Mucosa of rectum (tissue), 2 donors: ENCODE data around the gene GANAB.

ENCODE experiments used
- H3K27ac ChIP-seq, 2 donors: one replicate each; pipeline ENCODE4 v1.7.0; 2013; ENCODE audit warnings: inconsistent platforms in 2 of 2, low read depth in 2 of 2, low read length in 2 of 2
- H3K27me3 ChIP-seq, 2 donors: one replicate each; pipeline ENCODE4 v1.7.0; 2013; ENCODE audit warnings: low read length in 2 of 2; ENCODE audit not compliant: control insufficient read depth in 2 of 2, insufficient read depth in 2 of 2
- H3K36me3 ChIP-seq, 2 donors: one replicate each; pipeline ENCODE4 v1.7.0; 2013; ENCODE audit warnings: low read length in 2 of 2; ENCODE audit not compliant: control insufficient read depth in 2 of 2, insufficient read depth in 2 of 2
- H3K4me1 ChIP-seq, 2 donors: one replicate each; pipeline ENCODE4 v1.7.0; 2013; ENCODE audit warnings: low read length in 2 of 2, mild to moderate bottlenecking in 1 of 2; ENCODE audit not compliant: control insufficient read depth in 2 of 2, insufficient read depth in 2 of 2
- H3K4me3 ChIP-seq, 2 donors: one replicate each; pipeline ENCODE4 v1.7.0; 2013; ENCODE audit warnings: low read length in 2 of 2
- H3K9ac ChIP-seq, 2 donors: one replicate each; pipeline ENCODE4 v1.7.0; 2013; ENCODE audit warnings: low read length in 2 of 2, low read depth in 1 of 2, mild to moderate bottlenecking in 1 of 2
- H3K9me3 ChIP-seq, 2 donors: one replicate each; pipeline ENCODE4 v1.7.0; 2013; ENCODE audit warnings: low read length in 2 of 2; ENCODE audit not compliant: control insufficient read depth in 2 of 2
- donor health status: healthy.
- donor health status: Normal muscosa, but diverticular disease.

GANAB gene

GRCh38 chr11:62612366-62613290 is 33.8 kb downstream of the GANAB start, which contains the start of the genes EML3 and ROM1:
Gene EML3, minus strand, starts transcription at chr11:62612775. Its CDS starts 318 bp downstream, at chr11:62612457.
Gene ROM1, plus strand, starts transcription at chr11:62613257. Its CDS starts 25 bp downstream, at chr11:62613282.
- H3K4me1 ChIP-seq, result peaks cover 12 to 13% of the 10 kb centered on the region in 2 donors
- H3K27ac ChIP-seq, result peak within 1 kb of the TSS; percentile 82 to 84
- H3K27me3 ChIP-seq, result no peaks in the 10 kb centered on the region
- H3K9ac ChIP-seq, result peak within 1 kb of the TSS; percentile 79 to 81
- H3K9me3 ChIP-seq, result no peaks in the 10 kb centered on the region
- H3K4me3 ChIP-seq, result peak within 1 kb of the TSS; percentile 85 to 90
- H3K36me3 ChIP-seq, result peaks cover 10 to 16% of the 10 kb centered on the region in 2 donors

- Histone ChIP-seq H3K27ac (peak overlapping the region; percentile 82 to 84), H3K36me3 (peaks cover 10 to 13% of the 10 kb centered on the region in 2 donors), H3K4me1 (peaks cover 12 to 13% of the 10 kb centered on the region in 2 donors)
Measured at GRCh38 chr11:62611705-62612365, 34.6 kb downstream of the GANAB start.

DNA sequence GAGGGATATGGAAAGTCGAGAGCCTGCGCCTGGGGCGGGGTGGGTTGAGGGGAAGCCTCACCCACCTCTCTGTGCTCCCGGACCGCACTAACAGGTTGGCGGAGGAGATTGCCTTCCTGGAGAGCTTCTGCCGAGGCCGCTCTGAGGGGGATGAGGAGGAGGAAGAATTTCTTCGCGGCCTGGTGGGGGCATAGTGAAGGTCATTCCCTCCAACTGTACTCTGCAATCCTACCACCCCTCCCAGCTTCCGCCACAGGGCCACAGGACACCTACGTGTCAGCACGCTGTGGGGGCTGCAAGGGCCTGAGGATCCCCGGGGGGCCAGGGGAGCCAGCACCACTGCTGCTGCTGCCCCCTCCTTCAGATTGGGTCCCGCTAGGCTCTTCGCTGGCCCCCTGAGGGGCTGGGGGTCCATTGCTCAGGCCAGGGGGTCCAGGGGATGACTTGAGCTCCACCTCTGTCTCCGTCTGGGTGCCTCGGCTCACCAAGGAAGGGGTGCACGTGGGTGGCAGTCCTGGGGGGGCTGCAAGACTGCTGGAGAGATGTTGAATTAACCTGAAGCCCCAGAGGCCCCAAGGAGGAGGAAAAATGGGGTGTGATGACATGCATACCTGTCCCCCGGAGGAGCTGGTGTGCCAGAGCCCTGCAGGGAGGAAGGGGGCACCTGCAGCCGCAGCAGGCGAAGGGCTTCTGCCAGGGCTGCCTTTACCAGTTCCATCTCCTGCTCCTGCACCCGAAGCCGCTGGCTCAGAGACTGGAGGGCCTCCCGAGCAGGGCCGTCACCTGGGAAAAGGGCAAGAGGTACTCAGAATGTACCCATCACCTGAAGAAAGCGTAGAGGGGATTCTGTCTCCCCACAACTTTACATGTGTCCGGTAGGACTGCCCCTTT is 35.4 kb downstream of the GANAB start:
- Histone ChIP-seq H3K4me3 (peak overlapping the region; percentile 85 to 90), H3K27me3 (no peaks in the 10 kb centered on the region), H3K9me3 (no peaks in the 10 kb centered on the region), H3K4me1 (peaks cover 12 to 13% of the 10 kb centered on the region in 2 donors), H3K27ac (peak overlapping the region; percentile 82 to 84), H3K36me3 (peaks cover 10 to 13% of the 10 kb centered on the region in 2 donors), H3K9ac (peak overlapping the region; percentile 38 to 79)

More at GRCh38 chr11:62611705-62612365, 34.6 kb downstream of the GANAB start:
- no peaks in the 10 kb centered on the region for H3K9me3 ChIP-seq
- H3K27me3 ChIP-seq, result no peaks in the 10 kb centered on the region
- H3K4me3 ChIP-seq, result peak overlapping the region; percentile 85 to 90
- H3K9ac ChIP-seq, result peak overlapping the region; percentile 79 to 81

DNA sequence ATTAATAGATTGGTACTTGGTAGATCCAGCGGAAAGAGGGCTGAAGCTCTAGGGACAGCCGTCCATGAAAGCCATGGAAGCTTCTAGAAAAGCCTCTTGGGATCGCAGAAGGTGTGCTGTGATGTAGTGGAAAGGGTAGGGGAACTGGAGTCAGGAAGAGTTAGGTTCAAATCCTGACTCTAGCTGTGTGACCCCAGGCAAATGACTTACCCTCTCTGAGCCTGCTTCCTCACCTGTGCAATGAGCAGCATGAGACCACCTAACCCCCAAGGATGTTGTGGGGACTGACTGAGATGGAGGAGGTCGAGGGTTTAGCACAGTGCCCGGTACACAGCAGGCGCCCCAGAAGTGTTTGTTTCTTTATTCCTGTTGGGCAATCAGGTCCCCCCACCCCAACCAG is 36.0 kb downstream of the GANAB start:
- Histone ChIP-seq H3K27ac (no peak overlapping the region), H3K36me3 (peaks cover 14 to 16% of the 10 kb centered on the region in 2 donors), H3K4me3 (no peak overlapping the region), H3K27me3 (no peaks in the 10 kb centered on the region), H3K9ac (no peak overlapping the region), H3K4me1 (peaks cover 12 to 13% of the 10 kb centered on the region in 2 donors), H3K9me3 (no peaks in the 10 kb centered on the region)

DNA sequence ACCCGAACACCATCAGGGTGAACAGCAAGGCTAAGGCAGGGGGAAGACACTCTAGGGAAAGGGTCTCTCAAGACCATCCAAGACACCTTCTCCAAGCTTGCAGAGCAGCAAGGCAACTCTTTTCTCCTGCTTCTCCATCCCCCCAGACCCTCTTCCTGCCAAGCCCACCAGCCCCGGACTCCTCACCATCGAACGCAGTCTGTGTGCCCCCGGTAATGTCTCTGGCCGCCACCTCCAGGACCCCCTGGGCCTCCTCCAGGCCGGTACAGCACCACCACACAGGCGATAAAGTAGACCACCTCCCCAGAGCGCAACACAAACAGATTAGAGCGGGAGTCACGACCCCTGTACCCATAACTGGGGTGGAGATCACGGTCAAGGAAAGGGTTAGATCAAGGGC is 37.6 kb downstream of the GANAB start:
- Histone ChIP-seq H3K9me3 (no peaks in the 10 kb centered on the region), H3K27me3 (no peaks in the 10 kb centered on the region), H3K9ac (no peak overlapping the region), H3K4me3 (no peak overlapping the region), H3K27ac (no peak overlapping the region), H3K36me3 (peaks cover 16 to 21% of the 10 kb centered on the region in 2 donors), H3K4me1 (peaks cover 12 to 18% of the 10 kb centered on the region in 2 donors)

DNA sequence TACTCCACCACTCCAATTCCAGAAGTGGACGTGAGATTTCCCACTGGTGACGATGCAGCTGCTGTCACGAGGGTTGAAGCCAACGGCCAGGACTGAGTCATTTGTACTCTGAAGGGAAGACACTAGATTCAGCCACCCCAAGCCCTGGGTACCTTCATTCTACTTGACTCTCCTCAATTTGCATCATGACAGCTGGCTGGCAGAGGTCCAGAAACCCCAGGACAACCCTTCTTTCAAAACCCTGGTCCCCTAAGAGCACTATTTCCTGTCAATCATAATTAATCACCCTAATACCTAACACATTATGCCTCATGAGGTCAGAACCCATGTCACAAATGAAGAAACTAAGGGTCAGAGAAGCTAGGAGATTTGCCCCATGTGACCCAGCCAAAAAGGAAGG is 38.7 kb downstream of the GANAB start:
- Histone ChIP-seq H3K9ac (no peak overlapping the region), H3K9me3 (no peaks in the 10 kb centered on the region), H3K36me3 (peaks cover 16 to 22% of the 10 kb centered on the region in 2 donors), H3K27me3 (no peaks in the 10 kb centered on the region), H3K4me3 (no peak overlapping the region), H3K4me1 (peaks cover 14 to 21% of the 10 kb centered on the region in 2 donors), H3K27ac (no peak overlapping the region)

- H3K4me3 ChIP-seq, result no peak overlapping the region
- peaks cover 7 to 15% of the 10 kb centered on the region in 2 donors for H3K4me1 ChIP-seq
- H3K9me3 ChIP-seq, result no peaks in the 10 kb centered on the region
- no peak overlapping the region for H3K27ac ChIP-seq
- no peak overlapping the region for H3K9ac ChIP-seq
- H3K27me3 ChIP-seq, result no peaks in the 10 kb centered on the region
- peaks cover 16 to 22% of the 10 kb centered on the region in 2 donors for H3K36me3 ChIP-seq
Measured at GRCh38 chr11:62605902-62606301, 40.5 kb downstream of the GANAB start.

- peaks cover 8 to 17% of the 10 kb centered on the region in 2 donors for H3K4me1 ChIP-seq
- H3K27me3 ChIP-seq, result no peaks in the 10 kb centered on the region
- H3K27ac ChIP-seq, result no peak overlapping the region
- no peak overlapping the region for H3K9ac ChIP-seq
- H3K4me3 ChIP-seq, result no peak overlapping the region
- peaks cover 14 to 22% of the 10 kb centered on the region in 2 donors for H3K36me3 ChIP-seq
- H3K9me3 ChIP-seq, result no peaks in the 10 kb centered on the region
Measured at GRCh38 chr11:62605467-62605866, 40.9 kb downstream of the GANAB start.

DNA sequence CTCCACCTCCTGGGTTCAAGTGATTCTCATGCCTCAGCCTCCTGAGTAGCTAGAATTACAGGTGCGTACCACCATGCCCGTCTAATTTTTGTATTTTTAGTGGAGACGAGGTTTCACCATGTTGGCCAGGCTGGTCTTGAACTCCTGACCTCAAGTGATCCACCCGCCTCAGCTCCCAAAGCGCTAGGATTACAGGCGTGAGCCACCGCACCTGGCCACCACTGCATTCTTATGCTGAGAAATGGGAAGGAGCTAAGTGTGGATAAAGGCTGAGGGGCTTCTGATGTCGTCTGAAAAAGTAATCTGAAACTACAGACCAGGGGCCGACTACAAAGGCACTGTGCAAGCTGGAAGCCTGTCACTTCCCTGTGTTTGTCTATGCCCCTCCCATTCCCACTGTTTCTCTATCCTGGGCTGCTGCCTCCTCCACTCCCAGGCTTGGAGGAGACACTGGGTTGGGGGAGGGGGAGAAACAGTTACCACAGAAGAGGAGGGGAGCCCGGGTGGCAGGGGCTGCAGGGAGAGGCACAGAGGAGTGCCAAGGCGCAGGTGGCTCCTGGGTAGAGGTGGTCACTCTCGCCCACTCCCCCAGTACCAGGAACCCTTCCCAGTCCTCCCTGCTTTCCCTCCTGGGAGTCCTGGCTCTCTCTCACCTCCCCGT is 41.8 kb downstream of the GANAB start:
- Histone ChIP-seq H3K9me3 (no peaks in the 10 kb centered on the region), H3K4me3 (no peak overlapping the region), H3K9ac (no peak overlapping the region), H3K4me1 (peaks cover 17 to 26% of the 10 kb centered on the region in 2 donors), H3K27me3 (no peaks in the 10 kb centered on the region), H3K27ac (no peak overlapping the region), H3K36me3 (peaks cover 12 to 17% of the 10 kb centered on the region in 2 donors)
